DND-41 (cell line): Measurements from ENCODE around the gene CREBBP.

Experiments used
- ATAC-seq: fragments of 200-7000 bp; cut with Tn5 transposase; 3 replicates; pipeline ENCODE4 v1.9.1; 2021; ENCODE audit warnings: low read depth; ENCODE audit not compliant: insufficient read depth
- DNase-seq: peaks from one replicate; pipeline ENCODE4 v3.0.0-alpha.2; 2020
- H2AFZ ChIP-seq: 2 replicates; pipeline ENCODE4 v1.6.0; 2012; ENCODE audit warnings: low read depth, low read length
- H3K27ac ChIP-seq: 2 replicates; pipeline ENCODE4 v1.5.1; 2012; ENCODE audit warnings: low read length, inconsistent platforms
- H3K27me3 ChIP-seq: fragments of 200-600 bp; sonication (generic); 2 replicates; pipeline ENCODE4 v1.6.0; 2012; ENCODE audit warnings: low read length, mild to moderate bottlenecking, inconsistent platforms; ENCODE audit not compliant: insufficient read depth, poor library complexity
- H3K36me3 ChIP-seq: 2 replicates; pipeline ENCODE4 v1.5.1; 2012; ENCODE audit warnings: low read length, inconsistent platforms; ENCODE audit not compliant: insufficient read depth
- H3K4me1 ChIP-seq: 2 replicates; pipeline ENCODE4 v1.5.1; 2012; ENCODE audit warnings: mild to moderate bottlenecking, low read length; ENCODE audit not compliant: insufficient read depth
- H3K4me2 ChIP-seq: 2 replicates; pipeline ENCODE4 v1.6.0; 2012; ENCODE audit warnings: mild to moderate bottlenecking, moderate library complexity, low read length, inconsistent platforms; ENCODE audit not compliant: insufficient read depth
- H3K4me3 ChIP-seq, 2 experiments: fragments of 200-600 bp in 1 of 2; shearing (Covaris generic) in 1 of 2; 2 replicates each; pipeline ENCODE4 v1.5.1; 2012 to 2016; ENCODE audit warnings: inconsistent platforms in 2 of 2, low read length in 2 of 2, mild to moderate bottlenecking in 2 of 2, low read depth in 1 of 2, moderate library complexity in 1 of 2
- H3K79me2 ChIP-seq: 2 replicates; pipeline ENCODE4 v1.6.0; 2012; ENCODE audit warnings: low read length, inconsistent platforms; ENCODE audit not compliant: insufficient read depth
- H3K9ac ChIP-seq: 2 replicates; pipeline ENCODE4 v1.6.0; 2012; ENCODE audit warnings: low read depth, mild to moderate bottlenecking, inconsistent platforms, low read length, moderate library complexity
- H3K9me3 ChIP-seq: 2 replicates; pipeline ENCODE4 v1.5.1; 2012; ENCODE audit warnings: low read length, moderate library complexity, mild to moderate bottlenecking, inconsistent platforms; ENCODE audit not compliant: insufficient read depth, severe bottlenecking
- H4K20me1 ChIP-seq: 2 replicates; pipeline ENCODE4 v1.6.0; 2012; ENCODE audit warnings: low read length; ENCODE audit not compliant: insufficient read depth
- CTCF ChIP-seq: IDR thresholded peaks from 2 replicates; pipeline ENCODE4 v1.5.1; 2012; ENCODE audit warnings: borderline replicate concordance, low read length, moderate library complexity, mild to moderate bottlenecking; ENCODE audit not compliant: poor library complexity, severe bottlenecking; ENCODE audit errors: extremely low read depth
- EZH2 ChIP-seq: IDR thresholded peaks from 3 replicates; pipeline ENCODE4 v1.6.1; 2012; ENCODE audit warnings: borderline replicate concordance, low read depth, mild to moderate bottlenecking, moderate library complexity, low read length, inconsistent platforms; ENCODE audit not compliant: severe bottlenecking

The CREBBP gene

DNA sequence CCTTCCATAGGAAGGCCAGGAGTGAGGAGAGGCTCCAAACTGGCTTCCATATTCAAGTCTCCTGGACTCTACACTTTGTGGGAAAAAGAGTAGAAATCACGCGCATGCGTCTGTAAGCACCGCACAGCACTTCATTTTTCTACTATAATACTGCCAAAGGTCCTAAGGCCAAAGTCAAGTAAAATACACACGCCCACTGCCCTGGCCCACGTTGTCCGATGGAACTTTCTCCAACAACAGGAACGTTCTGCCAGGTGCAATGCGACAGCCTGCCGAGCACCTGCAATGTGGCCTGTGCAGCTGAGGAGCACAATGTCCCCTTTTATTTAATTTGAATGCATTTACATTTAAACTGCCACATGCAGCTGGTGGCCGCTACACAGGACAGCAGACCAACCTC is 202.5 kb downstream of the CREBBP start:
- Histone ChIP-seq H3K79me2 (no peaks in the 10 kb centered on the region), H3K9me3 (no peaks in the 10 kb centered on the region), H3K4me3 (no peak overlapping the region), H4K20me1 (peaks cover 12% of the 10 kb centered on the region), H3K4me2 (no peak overlapping the region), H3K27ac (no peak overlapping the region), H2AFZ (no peak overlapping the region), H3K27me3 (no peaks in the 10 kb centered on the region), H3K36me3 (peaks cover 63% of the 10 kb centered on the region), H3K4me1 (no peaks in the 10 kb centered on the region), H3K9ac (no peak overlapping the region)
- no peak for DNase-seq
- no peak for TF ChIP-seq EZH2
- TF ChIP-seq CTCF = no peak
- no peak for ATAC-seq

DNA sequence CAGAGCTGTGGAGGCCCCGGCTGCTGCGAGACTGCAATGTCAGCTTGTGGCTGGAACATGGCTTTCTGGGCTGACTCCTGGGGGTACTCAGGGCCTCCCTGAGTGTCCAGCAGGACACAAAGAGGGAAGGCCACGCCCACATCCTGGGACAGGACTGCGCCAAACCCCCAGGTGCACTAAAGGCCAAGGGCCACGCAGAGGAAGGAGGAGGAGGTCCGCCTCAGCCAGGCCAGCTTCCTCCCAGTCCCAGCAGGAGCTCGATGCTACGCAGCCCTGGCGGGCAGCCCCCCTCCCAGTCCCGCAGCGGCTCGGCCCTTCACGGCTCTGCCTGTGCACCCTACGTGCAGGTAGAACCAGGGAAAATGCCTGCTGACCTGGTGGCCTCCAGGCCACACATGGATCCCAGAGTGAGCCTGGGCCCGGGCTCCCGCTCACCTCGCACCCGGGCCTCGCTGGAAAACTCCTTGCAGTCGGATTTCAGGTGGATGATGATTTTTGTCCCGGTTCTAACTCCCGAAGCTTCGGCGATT is 204.8 kb downstream of the CREBBP start:
- ATAC-seq = no peak
- no peaks in the 10 kb centered on the region for H3K79me2 ChIP-seq
- TF ChIP-seq CTCF = no peak
- no peak for TF ChIP-seq EZH2
- H3K4me2 ChIP-seq = no peak overlapping the region
- H3K36me3 ChIP-seq = peaks cover 53% of the 10 kb centered on the region
- peaks cover 6% of the 10 kb centered on the region for H4K20me1 ChIP-seq
- H3K9me3 ChIP-seq = no peaks in the 10 kb centered on the region
- no peaks in the 10 kb centered on the region for H3K4me1 ChIP-seq
- no peak overlapping the region for H3K4me3 ChIP-seq
- DNase-seq = no peak
- no peak overlapping the region for H3K9ac ChIP-seq
- H2AFZ ChIP-seq = no peak overlapping the region
- H3K27me3 ChIP-seq = no peaks in the 10 kb centered on the region
- no peak overlapping the region for H3K27ac ChIP-seq
